Endothelial cell of umbilical vein (primary cell): ENCODE results near the gene HES2. TPM values are rescaled to one million over a fixed set of nuclear protein-coding genes. Genes with fewer than 3 reads are reported as not detected.

Source experiments
- BruUV-seq: library from RNA; stranded (reverse); fragments of 400-500 nt; replicated peaks from 2 replicates; lab custom pipeline; 2021; lab: Mats Ljungman, UMichigan
- CTCF ChIA-PET: fragments of 300-600, 350-600 bp; sonication (Branson Sonifier 250); formaldehyde crosslinking; loops from one replicate; lab custom pipeline; 2021; ENCODE audit warnings: antibody characterized with exemption, inconsistent platforms; lab: Charles Lee
- POLR2A ChIA-PET: fragments of 300-600, 350-600 bp; sonication (Branson Sonifier 250); formaldehyde crosslinking; loops from one replicate; lab custom pipeline; 2021; ENCODE audit warnings: antibody characterized with exemption, inconsistent platforms; lab: Charles Lee
- DNase-seq: peaks from one replicate; pipeline ENCODE4 v3.0.0-alpha.2; 2011; ENCODE audit warnings: low read depth, low spot score
- FAIRE-seq: peaks from 2 replicates; lab custom pipeline; 2011; peaks lifted over from hg19 to GRCh38; lab: Jason Lieb, UNC
- H2AFZ ChIP-seq: 2 replicates; pipeline ENCODE4 v1.6.0; 2012; ENCODE audit warnings: low read depth, low read length, control low read depth, inconsistent platforms
- H3K27ac ChIP-seq: 2 replicates; pipeline ENCODE4 v1.5.1; 2011; ENCODE audit warnings: low read depth, mild to moderate bottlenecking, control low read depth, low read length, moderate library complexity; ENCODE audit not compliant: insufficient read depth
- H3K27me3 ChIP-seq, 2 experiments: 2 replicates each; pipeline versions ENCODE4 v1.6.0 to v1.6.1; 2011; ENCODE audit warnings: low read length in 2 of 2, mixed read lengths in 1 of 2; ENCODE audit not compliant: control insufficient read depth in 2 of 2, insufficient read depth in 2 of 2
- H3K36me3 ChIP-seq, 2 experiments: 2 replicates in 1 of 2; 3 replicates in 1 of 2; pipeline ENCODE4 v1.5.1; 2011; ENCODE audit warnings: low read length in 2 of 2, mild to moderate bottlenecking in 1 of 2, moderate library complexity in 1 of 2; ENCODE audit not compliant: control insufficient read depth in 2 of 2, insufficient read depth in 2 of 2; ENCODE audit errors: extremely low read depth in 1 of 2
- H3K4me1 ChIP-seq: 3 replicates; pipeline ENCODE4 v1.5.1; 2011; ENCODE audit warnings: mild to moderate bottlenecking, low read length; ENCODE audit not compliant: control insufficient read depth, insufficient read depth; ENCODE audit errors: extremely low read depth
- H3K4me2 ChIP-seq: 2 replicates; pipeline ENCODE4 v1.6.1; 2011; ENCODE audit warnings: low read length, control low read depth, mixed read lengths; ENCODE audit not compliant: insufficient read depth
- H3K4me3 ChIP-seq, 3 experiments: fragments of 200-600 bp in 1 of 3; sonication (generic), shearing (Covaris generic) in 1 of 3; replicated peaks in 1 of 3; 2 replicates each; pipeline ENCODE4 v1.5.1; 2011 to 2016; ENCODE audit warnings: control low read depth in 3 of 3, low read length in 3 of 3, mild to moderate bottlenecking in 2 of 3, inconsistent platforms in 1 of 3, low read depth in 1 of 3, moderate library complexity in 1 of 3; ENCODE audit not compliant: insufficient read depth in 1 of 3
- H3K79me2 ChIP-seq: 2 replicates; pipeline ENCODE4 v1.6.0; 2012; ENCODE audit warnings: low read length, inconsistent platforms; ENCODE audit not compliant: control insufficient read depth, insufficient read depth
- H3K9ac ChIP-seq: replicated peaks from 2 replicates; pipeline ENCODE3; 2011; ENCODE audit warnings: low read length, control low read depth; ENCODE audit not compliant: insufficient read depth; ENCODE audit errors: extremely low read depth
- H3K9me1 ChIP-seq: replicated peaks from 3 replicates; pipeline ENCODE4 v1.6.0; 2011; ENCODE audit warnings: mild to moderate bottlenecking, low read length; ENCODE audit not compliant: control insufficient read depth, insufficient read depth; ENCODE audit errors: extremely low read depth
- H3K9me3 ChIP-seq: replicated peaks from 2 replicates; pipeline ENCODE4 v1.5.1; 2012; ENCODE audit warnings: low read length, inconsistent platforms; ENCODE audit not compliant: control insufficient read depth, insufficient read depth
- H4K20me1 ChIP-seq: replicated peaks from 2 replicates; pipeline ENCODE3; 2011; ENCODE audit warnings: mild to moderate bottlenecking, low read length; ENCODE audit not compliant: control insufficient read depth, insufficient read depth; ENCODE audit errors: extremely low read depth
- EZH2 ChIP-seq: IDR thresholded peaks from 2 replicates; pipeline ENCODE4 v1.6.1; 2012; ENCODE audit warnings: borderline replicate concordance, low read depth, mild to moderate bottlenecking, moderate library complexity, low read length, inconsistent platforms; ENCODE audit not compliant: severe bottlenecking
- FOS ChIP-seq: IDR thresholded peaks from 2 replicates; pipeline ENCODE4 v1.6.1; 2011; ENCODE audit warnings: mild to moderate bottlenecking, low read length, moderate library complexity, borderline replicate concordance; ENCODE audit not compliant: insufficient read depth
- GATA2 ChIP-seq: IDR thresholded peaks from 2 replicates; pipeline ENCODE4 v1.7.0; 2011; ENCODE audit warnings: low read depth, mild to moderate bottlenecking, moderate library complexity, mixed read lengths, low read length; ENCODE audit not compliant: insufficient read length, insufficient read depth
- JUN ChIP-seq: IDR thresholded peaks from 2 replicates; pipeline ENCODE4 v1.6.1; 2011; ENCODE audit warnings: borderline replicate concordance, low read depth; ENCODE audit not compliant: insufficient read length, insufficient read depth
- MYC ChIP-seq: IDR thresholded peaks from one replicate; pipeline ENCODE4 v1.6.1; 2011; ENCODE audit warnings: mild to moderate bottlenecking, low read depth, low read length
- POLR2A ChIP-seq: IDR thresholded peaks from 2 replicates; pipeline ENCODE4 v1.6.1; 2012; ENCODE audit warnings: low read depth, mild to moderate bottlenecking, control low read depth, low read length
- POLR2AphosphoS5 ChIP-seq: IDR thresholded peaks from 2 replicates; pipeline ENCODE4 v1.6.1; 2012; ENCODE audit warnings: low read depth, mild to moderate bottlenecking, control low read depth, low read length, moderate library complexity; ENCODE audit not compliant: insufficient read depth
- dilution Hi-C: fragments of 300-500 bp; cut with MboI; formaldehyde crosslinking; loops from one replicate; pipeline ENCODE4 v1.15.0; 2019; ENCODE audit warnings: low sequenced_read_pairs; ENCODE audit not compliant: extremely low pct_ligation_motif_present
- intact Hi-C: fragments of 100-400 bp; cut with micrococcal nuclease; formaldehyde crosslinking; loops from one replicate; pipeline ENCODE4 v1.10.0; 2022
- polyA plus RNA-seq, 4 experiments: library from polyadenylated mRNA; depleted of rRNA in 3 of 4; stranded (reverse) in 3 of 4; unstranded in 1 of 4; fragments of >200 nt; gene quantifications; 2 replicates each; pipeline versions ENCODE4 v1.2.1 to v1.2.3, GENCODE V29; 2011 to 2012; ENCODE audit warnings: missing spikeins in 1 of 4
- total RNA-seq: library from RNA; stranded (reverse); gene quantifications from 2 replicates; pipeline ENCODE4 v1.2.3, GENCODE V29; 2021
- TF ChIP-seq, protein P1 (sequence below), 2 donors: IDR thresholded peaks; 1 replicate in 1 of 2; 2 replicates in 1 of 2; pipeline ENCODE4 v1.5.1; 2011; ENCODE audit warnings: low read length in 2 of 2, mild to moderate bottlenecking in 2 of 2, moderate library complexity in 2 of 2, control low read depth in 1 of 2, inconsistent platforms in 1 of 2, low read depth in 1 of 2; ENCODE audit not compliant: insufficient read depth in 1 of 2; ENCODE audit errors: extremely low read depth in 1 of 2
- TF ChIP-seq, protein P2 (sequence below): IDR thresholded peaks from 2 replicates; pipeline ENCODE4 v1.6.1; 2011; ENCODE audit not compliant: insufficient read depth, insufficient read length

Gene HES2
- total and polyA plus RNA-seq, 2 donors (not counting 3 experiments of a cell fraction or from before 2014, with no cell fraction given) = 3.6 to 9.4 TPM

DNA sequence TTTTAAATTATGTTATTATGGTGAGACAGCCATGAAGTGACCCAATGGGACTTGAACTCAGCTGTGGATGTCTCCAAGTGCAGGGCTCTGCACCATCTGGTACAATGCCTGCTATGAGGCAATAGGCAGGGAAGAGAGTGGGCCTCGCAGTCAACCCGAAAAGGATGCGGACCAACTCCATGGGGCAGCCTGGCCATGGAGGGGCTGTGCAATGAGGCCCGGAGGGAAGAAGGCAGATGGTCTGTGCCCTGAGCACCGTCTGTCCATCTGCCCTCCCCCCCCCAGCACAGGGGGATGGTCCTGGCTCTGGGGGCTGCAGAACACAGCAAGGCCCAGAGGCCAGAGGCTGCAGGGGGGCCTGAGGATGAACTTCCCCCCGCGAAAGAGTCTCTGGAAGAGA lies 21.9 kb upstream of the HES2 start:
- Histone ChIP-seq H3K79me2 (no peaks in the 10 kb centered on the region), H2AFZ (no peak overlapping the region), H4K20me1 (no peaks in the 10 kb centered on the region), H3K4me2 (no peak overlapping the region), H3K36me3 (no peaks in the 10 kb centered on the region), H3K9me1 (no peaks in the 10 kb centered on the region), H3K4me1 (no peaks in the 10 kb centered on the region), H3K9me3 (no peaks in the 10 kb centered on the region), H3K27me3 (peaks cover 2 to 6% of the 10 kb centered on the region in 2 experiments), H3K4me3 (no peak overlapping the region), H3K27ac (no peak overlapping the region), H3K9ac (no peak overlapping the region)
- no TSS peak for BruUV-seq
- ChIA-PET POLR2A (no interaction called here), CTCF (interaction anchor here (1.2 to 10.3 kb wide), 5 partner anchors 18 to 205 kb away, joined by 3 to 202 read pairs (median 4); partner anchors contain the start of genes ESPN and HES2)
- FAIRE-seq = no peak
- dilution Hi-C loops (no loop called here), intact Hi-C loops (no loop called here)
- no peak for DNase-seq
- TF ChIP-seq JUN (no peak), GATA2 (no peak), POLR2A (no peak), POLR2AphosphoS5 (no peak), FOS (no peak), MYC (no peak), EZH2 (no peak)
- TF ChIP-seq, protein P1, sequence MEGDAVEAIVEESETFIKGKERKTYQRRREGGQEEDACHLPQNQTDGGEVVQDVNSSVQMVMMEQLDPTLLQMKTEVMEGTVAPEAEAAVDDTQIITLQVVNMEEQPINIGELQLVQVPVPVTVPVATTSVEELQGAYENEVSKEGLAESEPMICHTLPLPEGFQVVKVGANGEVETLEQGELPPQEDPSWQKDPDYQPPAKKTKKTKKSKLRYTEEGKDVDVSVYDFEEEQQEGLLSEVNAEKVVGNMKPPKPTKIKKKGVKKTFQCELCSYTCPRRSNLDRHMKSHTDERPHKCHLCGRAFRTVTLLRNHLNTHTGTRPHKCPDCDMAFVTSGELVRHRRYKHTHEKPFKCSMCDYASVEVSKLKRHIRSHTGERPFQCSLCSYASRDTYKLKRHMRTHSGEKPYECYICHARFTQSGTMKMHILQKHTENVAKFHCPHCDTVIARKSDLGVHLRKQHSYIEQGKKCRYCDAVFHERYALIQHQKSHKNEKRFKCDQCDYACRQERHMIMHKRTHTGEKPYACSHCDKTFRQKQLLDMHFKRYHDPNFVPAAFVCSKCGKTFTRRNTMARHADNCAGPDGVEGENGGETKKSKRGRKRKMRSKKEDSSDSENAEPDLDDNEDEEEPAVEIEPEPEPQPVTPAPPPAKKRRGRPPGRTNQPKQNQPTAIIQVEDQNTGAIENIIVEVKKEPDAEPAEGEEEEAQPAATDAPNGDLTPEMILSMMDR (IDR thresholded peaks at IDR 0.05; ENCODE audit: extremely low read depth in 1 of 2, insufficient read depth in 1 of 2, low read depth in 1 of 2, low read length in 2 of 2) = no peak
- TF ChIP-seq, protein P2, sequence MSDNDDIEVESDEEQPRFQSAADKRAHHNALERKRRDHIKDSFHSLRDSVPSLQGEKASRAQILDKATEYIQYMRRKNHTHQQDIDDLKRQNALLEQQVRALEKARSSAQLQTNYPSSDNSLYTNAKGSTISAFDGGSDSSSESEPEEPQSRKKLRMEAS = no peak
